Muscle layer of duodenum (tissue), 2 donors: ENCODE data around the gene F12.

ENCODE experiments used
- H3K27ac ChIP-seq: one replicate; pipeline ENCODE4 v1.7.0; 2013; ENCODE audit warnings: mild to moderate bottlenecking, low read length
- H3K27me3 ChIP-seq: one replicate; pipeline ENCODE4 v1.7.0; 2013; ENCODE audit warnings: low read depth, mild to moderate bottlenecking, control low read depth, low read length
- H3K36me3 ChIP-seq, 2 donors: one replicate each; pipeline ENCODE4 v1.7.0; 2013; ENCODE audit warnings: low read length in 2 of 2, control low read depth in 1 of 2, mild to moderate bottlenecking in 1 of 2; ENCODE audit not compliant: insufficient read depth in 2 of 2, control insufficient read depth in 1 of 2
- H3K4me1 ChIP-seq, 2 donors: one replicate each; pipeline ENCODE4 v1.7.0; 2013; ENCODE audit warnings: low read length in 2 of 2, mild to moderate bottlenecking in 2 of 2, control low read depth in 1 of 2, moderate library complexity in 1 of 2; ENCODE audit not compliant: insufficient read depth in 2 of 2, control insufficient read depth in 1 of 2
- H3K4me3 ChIP-seq, 2 donors: one replicate each; pipeline ENCODE4 v1.7.0; 2013; ENCODE audit warnings: low read length in 2 of 2, low read depth in 1 of 2, mild to moderate bottlenecking in 1 of 2
- H3K9me3 ChIP-seq, 2 donors: one replicate each; pipeline ENCODE4 v1.7.0; 2013; ENCODE audit warnings: low read length in 2 of 2, control low read depth in 1 of 2, mild to moderate bottlenecking in 1 of 2; ENCODE audit not compliant: control insufficient read depth in 1 of 2
- donor health status: healthy.

The F12 gene

GRCh38 chr5:177445052-177445916, 35.9 kb upstream of the F12 start:
- H3K27ac ChIP-seq = no peak overlapping the region
- peaks cover 4 to 24% of the 10 kb centered on the region in 2 donors for H3K4me1 ChIP-seq
- H3K4me3 ChIP-seq = no peak overlapping the region
- H3K9me3 ChIP-seq = no peaks in the 10 kb centered on the region
- peaks cover 10% of the 10 kb centered on the region for H3K27me3 ChIP-seq
- H3K36me3 ChIP-seq = peaks cover 0 to 24% of the 10 kb centered on the region in 2 donors

DNA sequence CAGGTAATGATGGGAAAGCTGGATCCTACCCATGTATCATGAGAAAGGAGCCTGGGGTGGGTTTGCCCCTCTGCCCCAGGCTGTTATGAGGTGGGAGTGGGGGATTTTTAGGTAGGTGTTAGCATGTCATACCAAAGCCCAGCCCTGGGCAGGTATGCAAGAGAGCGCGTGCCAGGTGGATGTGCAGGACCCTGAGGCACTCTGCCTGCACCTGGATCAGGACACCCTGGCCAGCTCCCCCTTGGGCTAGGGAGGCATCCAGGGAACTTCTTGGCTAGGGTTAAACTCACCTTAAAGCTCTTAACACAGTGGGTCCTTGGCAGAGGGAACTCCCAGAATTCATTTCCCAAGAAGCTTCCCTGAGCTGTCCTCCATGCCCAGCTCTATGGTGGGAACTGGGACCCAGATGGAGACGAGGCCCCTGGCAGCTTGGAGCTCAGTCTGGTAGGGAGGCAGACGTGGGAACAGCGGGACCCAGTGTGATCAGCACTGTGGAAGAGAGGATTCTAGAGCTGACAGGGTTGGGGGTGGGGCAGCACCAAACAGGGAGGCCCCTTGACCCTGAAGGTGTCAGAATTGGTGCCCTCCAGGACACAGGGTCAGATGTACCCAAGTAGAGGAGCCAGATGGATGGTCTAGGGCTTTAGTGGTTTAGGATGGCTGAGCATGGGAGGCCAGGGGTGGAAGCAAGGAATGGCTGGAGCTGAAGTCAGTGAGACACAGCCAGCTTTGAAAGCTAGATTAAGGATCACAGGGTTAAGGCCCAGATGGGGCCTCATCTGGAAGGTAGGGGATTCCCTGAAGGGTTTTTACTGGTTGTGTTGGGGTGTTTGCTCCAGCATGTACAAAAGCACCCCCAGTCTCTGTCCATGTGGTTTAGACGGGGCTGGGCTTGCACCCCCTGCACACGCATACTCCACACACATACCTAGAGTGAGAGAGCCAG, 35.0 kb upstream of the F12 start:
- H3K36me3 ChIP-seq = peaks cover 0 to 31% of the 10 kb centered on the region in 2 donors
- peaks cover 10% of the 10 kb centered on the region for H3K27me3 ChIP-seq
- no peak overlapping the region for H3K27ac ChIP-seq
- peaks cover 4 to 24% of the 10 kb centered on the region in 2 donors for H3K4me1 ChIP-seq
- H3K9me3 ChIP-seq = no peaks in the 10 kb centered on the region
- no peak overlapping the region for H3K4me3 ChIP-seq

GRCh38 chr5:177443144-177443983, 34.0 kb upstream of the F12 start:
- no peaks in the 10 kb centered on the region for H3K9me3 ChIP-seq
- H3K27me3 ChIP-seq = peaks cover 6% of the 10 kb centered on the region
- no peak overlapping the region for H3K4me3 ChIP-seq
- H3K4me1 ChIP-seq = peaks cover 4 to 24% of the 10 kb centered on the region in 2 donors
- peaks cover 0 to 37% of the 10 kb centered on the region in 2 donors for H3K36me3 ChIP-seq
- H3K27ac ChIP-seq = no peak overlapping the region

DNA sequence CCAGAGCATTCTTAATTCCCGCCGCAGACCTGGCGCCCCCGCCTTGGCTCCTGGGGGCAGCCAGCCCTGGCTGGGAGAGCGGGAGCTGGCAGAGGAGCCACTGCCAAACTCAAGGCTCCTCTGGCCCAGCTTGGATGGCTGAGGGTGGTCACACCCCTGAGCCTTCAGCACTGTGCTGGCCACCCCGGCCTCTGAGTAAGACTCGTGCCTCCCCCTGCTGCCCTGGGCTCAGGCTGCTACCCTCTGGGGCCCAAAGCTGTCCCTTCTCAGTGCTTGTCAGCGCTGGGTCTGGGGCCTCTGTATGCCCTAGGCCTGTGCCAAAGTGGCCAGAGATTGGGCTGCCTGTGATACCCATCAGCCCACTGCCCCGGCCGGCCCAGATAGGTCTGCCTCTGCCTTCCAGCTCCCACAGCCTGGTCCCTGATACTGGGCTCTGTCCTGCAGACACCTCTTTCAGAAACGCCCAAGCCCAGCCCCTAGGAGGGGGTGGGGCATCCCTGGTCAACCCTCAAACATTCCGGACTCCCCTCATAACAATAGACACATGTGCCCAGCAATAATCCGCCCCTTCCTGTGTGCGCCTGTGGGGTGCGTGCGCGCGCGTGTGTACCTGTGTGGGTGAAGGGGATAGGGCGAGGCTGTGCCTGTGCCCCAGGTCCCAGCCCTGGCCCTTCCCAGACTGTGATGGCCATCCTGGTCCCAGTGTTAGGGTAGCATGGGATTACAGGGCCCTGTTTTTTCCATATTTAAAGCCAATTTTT, 32.9 kb upstream of the F12 start:
- peaks cover 4 to 16% of the 10 kb centered on the region in 2 donors for H3K4me1 ChIP-seq
- no peaks in the 10 kb centered on the region for H3K27me3 ChIP-seq
- no peak overlapping the region for H3K27ac ChIP-seq
- H3K4me3 ChIP-seq = no peak overlapping the region
- peaks cover 6 to 46% of the 10 kb centered on the region in 2 donors for H3K36me3 ChIP-seq
- no peaks in the 10 kb centered on the region for H3K9me3 ChIP-seq

DNA sequence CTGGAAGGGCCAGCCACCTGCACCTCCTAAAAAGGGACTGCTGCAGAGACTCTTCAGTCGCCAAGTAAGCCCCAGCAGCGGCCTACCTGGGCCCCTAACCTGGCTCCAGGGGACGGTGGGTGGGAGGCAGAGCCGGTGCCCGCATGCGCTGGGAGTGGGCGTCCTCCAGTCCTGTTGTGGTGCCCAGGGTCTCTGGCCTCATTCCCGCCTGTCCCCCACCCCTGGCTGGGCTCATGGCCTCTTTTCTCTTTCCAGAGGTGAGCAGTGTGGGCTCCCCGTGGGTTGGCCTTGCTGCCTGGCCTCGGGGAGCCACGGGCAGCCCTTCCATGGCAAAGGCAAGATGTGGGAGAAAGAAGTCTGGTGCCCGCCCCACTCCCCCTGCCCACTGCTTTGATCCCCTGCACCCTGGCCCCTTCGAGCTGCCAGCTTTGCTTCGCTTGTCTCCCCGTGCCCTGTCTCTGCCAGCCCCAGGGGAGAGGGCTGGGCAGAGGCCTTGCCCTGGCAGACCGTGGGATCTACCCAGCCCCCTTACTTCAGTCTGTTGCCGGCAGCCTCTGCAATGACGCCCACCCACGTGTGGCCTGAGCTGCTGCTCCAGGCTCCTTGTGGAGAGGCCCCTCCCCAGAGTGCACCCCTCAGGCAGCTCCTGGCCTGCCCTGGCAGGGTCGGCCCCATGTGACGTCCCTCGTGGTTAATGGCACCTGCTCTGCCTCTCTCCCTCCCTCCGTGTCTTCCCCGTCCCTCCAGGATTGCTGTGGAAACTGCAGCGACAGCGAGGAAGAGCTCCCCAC, 31.8 kb upstream of the F12 start:
- Histone ChIP-seq H3K9me3 (no peaks in the 10 kb centered on the region), H3K27me3 (no peaks in the 10 kb centered on the region), H3K36me3 (peaks cover 7 to 52% of the 10 kb centered on the region in 2 donors), H3K27ac (no peak overlapping the region), H3K4me3 (no peak overlapping the region), H3K4me1 (peaks cover 3 to 8% of the 10 kb centered on the region in 2 donors)

DNA sequence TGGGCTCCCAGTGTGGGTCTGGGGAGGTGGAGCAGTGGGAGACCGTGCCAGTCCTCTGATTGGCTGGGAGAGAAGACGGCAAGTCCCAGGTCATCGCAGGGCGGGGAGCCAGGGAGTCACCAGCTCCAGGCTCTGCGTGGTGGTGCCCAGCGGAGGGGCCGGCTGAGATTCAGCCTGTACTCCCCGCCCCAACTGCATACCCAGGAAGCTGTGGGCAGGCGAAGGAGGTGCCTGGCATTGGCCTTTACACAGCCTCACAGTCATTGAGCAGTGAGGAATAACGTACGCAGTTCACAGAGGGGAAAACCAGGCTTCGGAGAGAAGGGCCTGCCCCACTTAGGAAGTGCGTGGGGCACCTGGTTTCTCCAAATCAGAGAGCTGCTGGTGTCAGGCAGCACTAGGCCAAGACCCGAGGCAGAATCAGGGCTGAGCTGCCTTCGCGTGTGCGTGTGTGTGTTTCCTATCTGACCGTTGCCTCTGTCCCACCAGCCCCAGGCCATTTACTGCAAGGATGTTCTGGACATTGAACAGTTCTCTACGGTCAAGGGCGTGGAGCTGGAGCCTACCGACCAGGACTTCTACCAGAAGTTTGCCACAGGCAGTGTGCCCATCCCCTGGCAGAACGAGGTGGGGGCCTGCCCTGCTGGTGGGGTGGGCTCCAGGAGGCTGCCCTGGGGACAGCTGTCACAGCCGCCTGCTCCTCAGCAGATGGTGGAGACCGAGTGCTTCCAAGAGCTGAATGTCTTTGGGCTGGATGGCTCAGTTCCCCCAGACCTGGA, 31.0 kb upstream of the F12 start:
- H3K9me3 ChIP-seq = no peaks in the 10 kb centered on the region
- H3K27ac ChIP-seq = no peak overlapping the region
- H3K36me3 ChIP-seq = peaks cover 12 to 60% of the 10 kb centered on the region in 2 donors
- no peaks in the 10 kb centered on the region for H3K4me1 ChIP-seq
- no peak overlapping the region for H3K4me3 ChIP-seq
- no peaks in the 10 kb centered on the region for H3K27me3 ChIP-seq

- no peaks in the 10 kb centered on the region for H3K27me3 ChIP-seq
- H3K4me3 ChIP-seq = no peak overlapping the region
- H3K9me3 ChIP-seq = no peaks in the 10 kb centered on the region
- H3K27ac ChIP-seq = no peak overlapping the region
- no peaks in the 10 kb centered on the region for H3K4me1 ChIP-seq
- peaks cover 17 to 68% of the 10 kb centered on the region in 2 donors for H3K36me3 ChIP-seq
These were observed 30.2 kb upstream of the F12 start for GRCh38 chr5:177439518-177440053.

GRCh38 chr5:177438468-177438867, 29.1 kb upstream of the F12 start:
- H3K9me3 ChIP-seq = no peaks in the 10 kb centered on the region
- no peak overlapping the region for H3K4me3 ChIP-seq
- H3K27ac ChIP-seq = no peak overlapping the region
- H3K36me3 ChIP-seq = peaks cover 24 to 79% of the 10 kb centered on the region in 2 donors
- no peaks in the 10 kb centered on the region for H3K27me3 ChIP-seq
- no peaks in the 10 kb centered on the region for H3K4me1 ChIP-seq

GRCh38 chr5:177437623-177438022, 28.3 kb upstream of the F12 start:
- Histone ChIP-seq H3K4me1 (no peaks in the 10 kb centered on the region), H3K27me3 (no peaks in the 10 kb centered on the region), H3K27ac (no peak overlapping the region), H3K4me3 (no peak overlapping the region), H3K36me3 (peaks cover 32 to 86% of the 10 kb centered on the region in 2 donors), H3K9me3 (no peaks in the 10 kb centered on the region)
